ENCODE data around the gene KLHL35.
"Not testable (repeated sequence)": the region's sequence is repeated elsewhere in the genome, so short reads cannot be mapped to it uniquely, and the experiment has no call there.

Gene KLHL35

GRCh38 chr11:75387736-75388294 lies 45.2 kb downstream of the KLHL35 start:
- no peak for DNase-seq

- DNase-seq: no peak
These were observed 45.9 kb downstream of the KLHL35 start for GRCh38 chr11:75386942-75387630.

GRCh38 chr11:75384438-75385080 lies 48.4 kb downstream of the KLHL35 start:
- DNase-seq: peak; percentile 43 to 88

GRCh38 chr11:75383246-75383645 lies 49.8 kb downstream of the KLHL35 start:
- peak in 1 of 2 experiments; percentile 38 for DNase-seq

GRCh38 chr11:75380716-75381420 lies 52.1 kb downstream of the KLHL35 start:
- peak in 1 of 2 experiments; percentile 23 for DNase-seq

- DNase-seq: no peak
These were observed 52.8 kb downstream of the KLHL35 start for GRCh38 chr11:75380245-75380644.

- not testable (repeated sequence) for DNase-seq
These were observed 54.2 kb downstream of the KLHL35 start for GRCh38 chr11:75378776-75379175.

GRCh38 chr11:75376175-75376574 lies 56.8 kb downstream of the KLHL35 start:
- no peak for DNase-seq

GRCh38 chr11:75375626-75376025 lies 57.4 kb downstream of the KLHL35 start:
- DNase-seq: no peak

- DNase-seq: no peak
These were observed 58.4 kb downstream of the KLHL35 start for GRCh38 chr11:75374646-75375045.

- DNase-seq: no peak
These were observed 59.8 kb downstream of the KLHL35 start for GRCh38 chr11:75373201-75373600.

All from NCI-H526 (cell line).